Hippocampal formation (tissue), 2 donors: ENCODE results near the gene GPR62.

Experiments
- DNase-seq, 2 donors: peaks; one replicate each; lab custom pipeline; 2025; lab: John Stamatoyannopoulos, UW

The GPR62 gene

DNA sequence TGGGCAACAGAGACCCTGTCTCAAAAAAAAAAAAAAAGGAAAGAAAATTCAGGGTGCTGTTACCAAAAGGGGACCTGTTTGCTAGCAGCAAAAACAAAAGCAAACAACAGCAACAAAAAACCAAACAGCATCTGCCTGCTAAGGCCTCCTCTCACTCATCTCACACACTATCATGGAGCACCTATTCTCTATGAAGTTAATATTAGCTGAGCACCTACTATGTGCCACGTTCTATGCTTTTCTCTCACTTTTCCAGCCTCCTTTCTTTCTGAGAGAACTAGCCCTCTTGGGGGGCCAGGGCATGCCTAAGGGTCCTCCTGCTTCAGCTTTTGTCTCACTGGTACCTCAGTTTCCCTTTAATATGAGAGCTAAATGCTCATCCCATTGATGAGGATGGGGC is 468 bp upstream of the GPR62 start:
- DNase-seq = no peak

DNA sequence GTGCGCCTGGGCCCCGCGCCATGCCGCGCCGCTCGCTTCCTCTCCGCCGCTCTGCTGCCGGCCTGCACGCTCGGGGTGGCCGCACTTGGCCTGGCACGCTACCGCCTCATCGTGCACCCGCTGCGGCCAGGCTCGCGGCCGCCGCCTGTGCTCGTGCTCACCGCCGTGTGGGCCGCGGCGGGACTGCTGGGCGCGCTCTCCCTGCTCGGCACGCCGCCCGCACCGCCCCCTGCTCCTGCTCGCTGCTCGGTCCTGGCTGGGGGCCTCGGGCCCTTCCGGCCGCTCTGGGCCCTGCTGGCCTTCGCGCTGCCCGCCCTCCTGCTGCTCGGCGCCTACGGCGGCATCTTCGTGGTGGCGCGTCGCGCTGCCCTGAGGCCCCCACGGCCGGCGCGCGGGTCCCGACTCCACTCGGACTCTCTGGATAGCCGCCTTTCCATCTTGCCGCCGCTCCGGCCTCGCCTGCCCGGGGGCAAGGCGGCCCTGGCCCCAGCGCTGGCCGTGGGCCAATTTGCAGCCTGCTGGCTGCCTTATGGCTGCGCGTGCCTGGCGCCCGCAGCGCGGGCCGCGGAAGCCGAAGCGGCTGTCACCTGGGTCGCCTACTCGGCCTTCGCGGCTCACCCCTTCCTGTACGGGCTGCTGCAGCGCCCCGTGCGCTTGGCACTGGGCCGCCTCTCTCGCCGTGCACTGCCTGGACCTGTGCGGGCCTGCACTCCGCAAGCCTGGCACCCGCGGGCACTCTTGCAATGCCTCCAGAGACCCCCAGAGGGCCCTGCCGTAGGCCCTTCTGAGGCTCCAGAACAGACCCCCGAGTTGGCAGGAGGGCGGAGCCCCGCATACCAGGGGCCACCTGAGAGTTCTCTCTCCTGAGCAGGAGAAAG is 951 bp downstream of the GPR62 start:
- peak in 1 of 2 donors; percentile 68 for DNase-seq

DNA sequence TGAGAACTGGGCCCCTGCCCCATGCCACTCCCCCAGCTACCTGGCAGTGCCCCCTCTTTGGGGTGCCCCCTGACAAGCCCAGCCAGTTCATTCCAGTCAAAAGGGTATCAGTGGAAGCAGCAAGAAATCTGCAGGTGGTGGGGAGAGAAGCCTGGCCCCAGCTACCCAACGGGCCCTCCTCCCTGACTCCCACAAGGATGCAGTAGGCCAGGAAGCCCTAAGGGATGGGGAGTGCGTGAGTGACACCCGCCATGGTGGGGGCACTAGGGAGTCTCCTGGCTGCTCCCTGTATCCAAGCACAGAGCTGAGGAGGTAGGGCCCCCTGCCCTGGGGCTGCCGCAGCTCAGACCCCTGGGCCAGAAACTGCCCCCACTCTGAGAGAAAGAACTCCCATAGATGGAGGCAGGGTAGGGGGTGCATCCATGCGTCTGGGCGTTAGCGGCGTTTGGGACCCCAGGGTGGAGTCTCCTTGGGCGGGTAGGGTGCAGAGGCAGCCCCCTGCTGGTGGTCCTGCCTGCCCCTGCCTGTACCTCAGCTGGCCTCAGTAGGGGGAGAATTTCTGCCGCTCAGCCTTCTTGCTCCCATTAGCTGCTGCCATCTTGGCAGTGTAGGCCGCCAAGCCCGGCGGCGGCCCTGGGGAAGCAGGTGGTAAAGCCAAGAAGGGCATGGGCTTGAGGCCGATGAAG is 2.5 kb downstream of the GPR62 start:
- DNase-seq = no peak

DNA sequence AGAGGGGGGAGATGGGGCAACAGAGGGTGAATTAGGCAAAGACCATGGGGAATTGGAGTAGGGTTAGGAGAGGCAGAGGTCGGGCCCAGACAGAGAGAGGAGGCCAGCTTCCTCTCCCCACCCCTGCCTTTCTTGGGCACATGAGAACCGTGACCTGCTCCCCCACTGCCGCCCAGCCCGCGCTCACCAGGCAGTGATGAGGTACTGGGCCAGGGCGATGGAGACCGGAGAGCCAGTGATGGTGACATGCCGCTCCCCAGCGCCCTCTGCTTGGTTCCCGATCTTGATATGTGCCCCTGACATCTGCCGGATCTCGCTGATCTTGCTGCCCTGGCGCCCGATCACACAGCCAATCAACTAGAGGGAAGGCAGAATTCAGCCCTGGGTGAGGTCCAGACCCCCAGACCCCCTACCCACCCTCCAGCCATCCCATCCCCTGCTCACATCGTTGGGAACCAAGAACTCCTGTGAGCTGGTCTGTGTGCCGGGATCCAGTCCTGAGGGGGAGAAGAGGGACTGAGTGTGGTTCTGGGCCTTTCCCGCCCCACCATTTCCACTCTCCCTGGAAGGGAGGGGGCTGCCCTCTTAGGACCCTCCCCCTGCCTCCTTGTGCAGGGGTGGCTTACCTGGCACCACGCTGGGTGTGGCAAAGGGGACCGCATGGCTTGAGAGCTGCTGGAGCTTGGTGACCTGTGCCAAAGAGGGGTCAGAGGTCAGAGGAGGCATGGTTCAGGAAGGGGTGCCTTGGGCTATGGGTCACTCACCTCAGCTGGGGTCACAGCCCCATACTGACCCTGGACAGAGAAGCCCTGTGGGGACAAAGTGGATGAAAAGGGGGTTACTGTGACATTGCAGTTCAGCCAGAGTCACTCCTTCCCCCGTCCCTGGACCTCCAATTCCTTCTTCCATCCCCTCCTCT is 3.7 kb downstream of the GPR62 start:
- no peak for DNase-seq

DNA sequence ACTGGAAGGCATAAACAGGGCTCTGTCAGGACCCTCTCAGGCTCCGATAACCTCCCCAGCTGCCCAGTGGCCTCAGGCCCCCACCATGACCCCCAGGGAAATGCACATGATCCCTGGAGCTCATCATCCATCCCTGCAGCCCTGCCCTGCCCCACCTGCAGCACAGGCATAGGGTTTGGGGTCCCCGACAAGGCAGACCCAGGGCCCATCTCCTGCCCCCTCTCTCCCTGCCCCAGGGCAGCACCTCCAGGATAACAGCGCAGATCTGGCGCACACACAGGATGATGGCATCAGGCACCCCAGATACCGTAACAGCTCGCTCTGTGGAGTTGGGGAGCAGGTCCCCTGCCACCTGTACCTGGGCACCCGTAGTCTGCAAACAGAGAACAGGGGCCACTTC is 4.5 kb downstream of the GPR62 start:
- no peak for DNase-seq

DNA sequence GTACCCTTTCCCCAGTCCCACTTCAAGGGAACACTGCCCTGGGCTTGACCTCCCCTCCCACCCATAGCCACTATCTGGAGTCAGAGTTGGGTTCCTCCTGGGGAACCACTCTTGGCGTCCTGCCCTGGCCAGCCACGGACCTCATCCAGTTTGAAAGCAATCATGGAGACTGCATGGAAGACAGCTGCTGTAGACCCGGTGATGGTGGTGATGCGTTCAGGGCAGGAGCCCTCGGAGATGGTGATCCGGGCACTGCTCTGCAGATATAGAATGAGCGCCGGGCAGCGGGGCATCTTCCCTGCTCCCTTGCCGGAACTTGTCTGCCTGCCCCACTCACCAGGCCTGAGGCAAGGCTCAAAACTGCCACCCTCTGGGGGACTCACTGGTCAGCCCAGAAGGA is 5.2 kb downstream of the GPR62 start:
- no peak for DNase-seq

DNA sequence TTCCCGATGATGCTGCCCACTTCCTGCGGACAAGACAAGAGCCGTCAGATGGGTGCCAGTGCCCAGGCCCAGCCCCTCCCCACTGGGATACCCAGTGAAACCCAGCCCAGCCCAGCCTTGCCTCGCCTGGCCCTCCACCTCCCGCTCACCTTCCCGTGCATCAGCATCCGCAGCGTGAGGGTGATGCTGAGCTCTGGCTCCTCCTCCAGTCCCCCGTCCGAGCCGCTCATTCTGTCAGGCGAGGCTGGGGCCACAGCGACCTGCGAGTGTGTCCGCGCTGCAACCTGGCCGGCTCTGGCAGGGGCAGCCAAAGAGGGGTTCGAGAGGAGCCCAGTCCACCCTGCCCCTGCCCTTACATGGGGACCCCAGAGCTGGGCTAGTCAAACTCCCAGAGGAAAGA is 5.8 kb downstream of the GPR62 start:
- no peak for DNase-seq

DNA sequence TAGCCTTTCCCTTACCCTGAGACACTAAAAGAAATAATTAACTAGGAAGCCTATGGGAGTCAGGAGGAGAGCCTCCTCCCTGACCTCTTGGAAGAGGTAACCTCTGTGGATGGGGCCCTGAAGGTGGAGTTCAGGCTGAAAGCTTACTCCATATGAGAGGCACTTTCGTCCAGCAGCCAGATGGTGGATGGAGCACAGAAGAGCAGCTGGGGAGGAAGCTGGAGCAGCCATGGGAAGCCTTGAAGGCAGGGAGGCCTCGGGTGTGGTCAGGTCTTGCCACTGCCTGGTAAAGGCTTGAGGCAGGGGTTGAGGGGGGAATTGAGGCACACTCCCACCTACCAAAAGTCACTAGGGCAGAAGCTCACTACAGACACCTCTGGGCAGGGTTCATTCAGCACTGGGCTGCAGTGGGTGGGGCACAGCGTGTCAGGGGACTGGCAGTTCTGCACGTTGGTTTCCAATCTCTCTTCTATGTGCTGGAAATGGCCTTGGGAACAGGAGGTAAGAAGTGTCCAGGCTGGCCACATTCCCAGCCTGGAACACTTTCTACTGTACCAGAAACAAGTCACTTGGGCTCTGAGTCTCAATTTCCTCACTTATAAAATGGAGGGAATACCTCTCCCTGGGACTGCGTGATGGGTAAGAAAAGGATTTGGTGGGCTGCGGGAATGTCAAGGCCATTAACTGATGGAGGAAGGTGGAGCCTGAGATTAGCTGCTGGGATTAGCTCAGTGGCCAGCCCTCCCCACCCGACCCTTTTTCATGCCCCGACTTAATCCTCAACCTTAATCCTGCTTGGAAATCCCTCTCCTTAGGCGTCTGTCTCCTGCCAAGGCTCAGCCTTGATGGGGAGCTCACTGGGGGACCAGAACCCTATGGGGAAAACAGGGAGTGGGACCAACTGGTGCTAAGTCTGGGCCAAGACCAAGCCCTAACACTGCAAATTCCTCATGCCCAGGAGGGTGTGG is 6.7 kb downstream of the GPR62 start:
- DNase-seq = no peak

DNA sequence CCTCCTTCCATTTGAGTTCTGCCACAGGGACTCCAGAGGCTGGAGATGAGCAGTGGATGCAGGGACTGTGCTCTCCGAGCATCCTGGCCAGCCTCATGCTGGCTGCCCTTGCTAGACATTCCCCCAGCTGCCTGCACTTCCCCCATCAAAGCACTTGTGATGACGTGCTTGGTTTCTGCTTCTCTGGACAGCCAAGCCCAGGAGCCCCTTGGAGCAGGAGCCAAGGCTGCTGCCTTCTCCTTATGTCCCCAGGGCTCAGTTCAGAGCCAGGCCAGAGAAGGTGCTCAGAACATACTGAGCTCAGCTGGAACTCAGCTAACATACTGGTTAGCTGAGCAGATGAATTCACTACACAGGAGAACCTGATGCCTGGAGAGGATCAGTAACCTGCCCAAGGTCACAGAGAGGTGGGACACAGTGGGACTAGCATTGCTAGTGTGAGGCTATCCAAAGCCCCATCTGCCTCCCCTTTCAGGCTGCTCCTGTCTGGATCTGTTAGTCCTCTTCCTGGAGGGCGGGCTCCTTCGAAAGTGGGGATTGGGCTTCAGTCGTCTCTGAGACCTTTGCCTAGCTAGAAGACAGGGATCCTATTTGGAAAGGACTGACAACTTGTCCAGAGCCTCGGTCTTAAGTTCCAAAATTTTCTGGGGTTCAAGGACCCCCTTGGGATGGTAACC is 7.8 kb downstream of the GPR62 start:
- peak in 1 of 2 donors; percentile 42 for DNase-seq

DNA sequence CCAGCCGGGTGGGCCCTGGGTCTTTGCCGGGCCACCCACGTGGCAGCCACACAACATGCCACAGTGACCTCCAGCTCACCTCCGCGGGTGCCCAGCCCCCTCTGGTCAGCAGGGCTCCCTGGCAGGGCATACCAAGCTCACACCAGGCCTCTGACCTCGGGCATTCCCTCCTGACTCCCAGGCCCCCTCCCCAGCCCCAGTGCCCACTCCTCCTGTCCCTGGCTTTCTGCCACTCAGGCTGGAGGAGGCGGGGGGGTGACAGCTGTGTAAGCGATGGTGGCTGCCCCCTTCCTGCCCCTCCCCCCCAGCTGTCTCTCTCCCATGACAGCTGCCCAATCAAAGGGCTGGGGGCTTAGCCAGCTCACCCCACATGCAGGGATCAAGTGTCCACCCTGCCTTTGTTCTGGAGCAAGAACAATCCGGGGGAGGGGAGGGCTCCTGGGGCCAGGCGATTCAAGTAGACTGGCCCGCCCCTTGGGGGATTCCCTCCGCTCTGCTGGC is 8.8 kb downstream of the GPR62 start:
- DNase-seq = peak; percentile 33 to 39

DNA sequence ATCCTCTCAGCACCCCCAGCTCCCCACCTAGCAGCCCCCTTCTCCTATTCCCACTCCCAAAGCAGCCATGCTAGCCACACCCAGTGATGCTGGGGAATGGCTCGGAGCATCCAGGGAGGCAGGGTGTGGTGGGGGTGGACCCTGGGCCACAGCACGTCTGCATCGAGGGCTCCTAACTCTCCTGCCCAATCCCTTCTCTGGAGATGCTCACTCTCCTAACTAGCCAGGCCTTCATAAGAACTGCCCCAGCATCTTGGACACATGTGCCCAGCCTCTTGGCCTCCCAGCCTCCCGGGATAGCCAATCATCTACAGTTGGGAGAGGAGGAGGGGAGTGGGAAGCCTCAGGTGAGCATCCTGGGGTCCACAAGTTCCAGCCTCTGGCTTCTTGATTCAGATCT is 9.3 kb downstream of the GPR62 start:
- DNase-seq = no peak

DNA sequence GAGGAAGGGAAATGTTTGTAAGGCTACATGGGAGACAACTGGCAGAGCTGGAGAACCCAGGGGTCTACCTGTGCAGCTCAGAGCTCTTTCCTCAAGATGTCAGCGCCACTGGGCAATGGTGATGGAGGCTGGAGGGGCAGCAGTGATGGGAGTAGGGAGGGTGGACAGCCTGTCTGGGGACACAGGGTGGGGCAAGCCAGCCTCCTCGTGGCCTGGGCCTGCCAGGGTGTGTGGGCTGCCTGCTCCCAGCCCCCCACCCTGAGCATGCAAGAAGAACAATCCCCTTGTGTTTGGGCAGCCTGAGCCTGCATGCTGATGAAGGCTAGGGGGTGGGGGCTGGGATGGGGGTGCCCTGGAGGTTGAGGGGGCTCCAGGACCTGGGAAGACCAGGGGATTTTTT is 10.8 kb downstream of the GPR62 start:
- DNase-seq = peak; percentile 72 to 73

DNA sequence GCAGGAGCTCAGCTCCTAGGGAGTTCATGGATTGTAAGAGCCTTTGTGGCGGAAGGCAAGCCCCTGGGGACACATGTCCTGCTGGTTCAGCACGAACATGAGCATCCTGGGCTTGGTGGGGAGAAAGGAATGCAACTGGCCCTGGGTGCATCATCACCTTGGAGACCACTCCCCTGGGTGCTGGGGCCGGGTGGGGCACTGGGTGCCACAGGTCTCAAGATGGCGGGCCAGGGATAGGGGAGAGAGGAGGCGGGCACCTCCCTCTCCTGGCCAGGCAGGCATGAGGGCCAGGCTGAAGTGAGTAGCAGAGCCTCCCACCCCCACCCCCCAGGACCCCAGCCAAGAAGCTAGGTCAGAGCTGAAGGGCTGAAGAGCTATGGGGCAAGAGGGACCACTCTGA is 11.3 kb downstream of the GPR62 start:
- peak in 1 of 2 donors; percentile 53 for DNase-seq

DNA sequence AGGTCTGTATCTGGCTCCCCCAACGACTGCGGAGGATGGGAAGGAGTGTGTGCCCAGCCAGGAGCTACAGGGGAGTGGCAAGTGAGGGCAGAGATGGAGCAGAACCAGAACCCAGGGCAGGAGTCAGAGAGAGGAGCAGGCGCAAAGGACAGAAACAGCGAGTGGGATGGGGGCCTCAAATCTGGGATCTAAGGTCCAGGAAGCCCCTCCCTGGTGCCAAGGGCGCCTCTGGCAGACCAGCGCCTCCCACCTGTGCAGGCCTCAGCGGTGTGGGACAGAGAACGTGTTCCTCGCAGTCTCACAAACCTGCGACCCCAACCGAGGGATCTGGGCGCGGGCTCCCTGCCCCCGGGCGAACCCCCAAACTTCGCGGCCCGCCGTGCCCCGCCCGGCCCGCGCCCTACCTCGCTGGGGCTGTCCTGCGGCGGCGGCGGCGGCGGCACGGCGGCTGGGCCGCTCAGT is 11.8 kb downstream of the GPR62 start:
- DNase-seq = no peak

DNA sequence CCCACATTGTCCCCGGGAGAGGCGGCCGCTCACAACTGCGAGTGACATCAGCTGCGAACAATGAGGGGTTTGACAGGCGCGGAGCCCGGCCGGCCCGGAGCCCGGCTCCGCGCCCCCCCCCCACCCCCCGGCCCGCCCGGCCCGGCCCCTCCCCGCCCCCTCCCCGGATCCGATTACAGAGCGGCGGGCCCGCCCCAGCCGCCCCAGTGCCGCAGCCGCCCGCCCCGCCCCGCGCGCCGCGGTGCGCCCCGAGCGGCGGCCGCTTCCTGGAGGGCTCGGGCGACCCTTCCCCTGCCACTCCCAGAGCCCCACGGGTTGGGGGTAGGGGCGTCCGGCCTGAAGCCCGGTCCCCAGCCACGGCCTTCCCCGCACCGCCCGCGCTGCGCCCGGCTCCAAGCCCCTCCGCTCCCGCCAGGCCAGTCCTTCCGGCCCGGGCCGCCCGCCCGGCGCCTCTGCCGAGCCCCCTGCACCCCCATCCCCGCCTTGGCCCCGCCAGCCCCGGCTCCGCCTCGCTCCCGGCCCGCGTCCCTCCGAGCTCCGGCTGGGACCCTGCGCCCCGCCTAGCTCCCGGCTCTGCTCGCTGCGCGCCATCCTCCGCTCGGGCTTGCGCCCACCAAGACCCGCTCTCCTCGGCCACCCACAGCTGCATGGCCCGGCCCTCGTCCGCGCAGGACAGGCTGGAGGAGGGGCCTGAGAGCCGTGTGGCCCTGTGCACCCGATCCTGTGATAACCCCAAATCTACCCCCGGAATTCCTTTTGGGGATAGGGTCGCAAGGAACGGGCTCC is 12.4 kb downstream of the GPR62 start, which contains the start of gene PCBP4:
Gene PCBP4 (minus strand): TSS at position 71 of the 786 bp plus-strand sequence. CDS start 6,214 bp downstream, outside the sequence.
- DNase-seq = peak; percentile 79 to 84

DNA sequence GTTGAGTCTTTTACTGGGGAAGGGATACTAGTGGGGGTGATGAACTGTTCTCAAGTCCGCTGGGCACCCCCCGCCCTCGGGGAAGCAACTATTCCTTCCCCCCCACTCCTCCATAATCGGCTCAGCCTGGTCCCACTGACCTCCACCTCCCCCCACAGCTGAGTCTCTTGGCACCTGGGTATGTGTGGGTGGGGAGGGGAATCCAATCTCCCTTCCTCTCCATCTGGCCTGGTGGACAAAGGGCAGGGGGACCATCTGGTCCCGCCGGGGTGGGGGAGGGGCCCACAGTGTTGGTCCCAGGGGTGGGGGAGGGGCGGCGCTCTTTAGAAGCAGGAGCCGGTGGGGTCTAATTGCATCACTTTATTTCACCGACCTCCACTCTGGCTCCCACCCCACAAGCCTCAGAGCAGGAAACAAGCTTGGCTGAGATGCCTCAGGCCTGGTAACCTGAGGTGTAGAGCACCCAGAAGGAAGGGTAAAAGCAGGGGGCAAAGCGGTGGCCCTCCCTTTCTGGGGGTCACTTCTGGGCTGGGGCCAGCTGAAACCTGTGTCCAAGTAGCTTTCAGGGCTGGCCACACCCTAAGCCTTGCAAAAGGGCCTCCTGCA is 13.1 kb downstream of the GPR62 start:
- no peak for DNase-seq

DNA sequence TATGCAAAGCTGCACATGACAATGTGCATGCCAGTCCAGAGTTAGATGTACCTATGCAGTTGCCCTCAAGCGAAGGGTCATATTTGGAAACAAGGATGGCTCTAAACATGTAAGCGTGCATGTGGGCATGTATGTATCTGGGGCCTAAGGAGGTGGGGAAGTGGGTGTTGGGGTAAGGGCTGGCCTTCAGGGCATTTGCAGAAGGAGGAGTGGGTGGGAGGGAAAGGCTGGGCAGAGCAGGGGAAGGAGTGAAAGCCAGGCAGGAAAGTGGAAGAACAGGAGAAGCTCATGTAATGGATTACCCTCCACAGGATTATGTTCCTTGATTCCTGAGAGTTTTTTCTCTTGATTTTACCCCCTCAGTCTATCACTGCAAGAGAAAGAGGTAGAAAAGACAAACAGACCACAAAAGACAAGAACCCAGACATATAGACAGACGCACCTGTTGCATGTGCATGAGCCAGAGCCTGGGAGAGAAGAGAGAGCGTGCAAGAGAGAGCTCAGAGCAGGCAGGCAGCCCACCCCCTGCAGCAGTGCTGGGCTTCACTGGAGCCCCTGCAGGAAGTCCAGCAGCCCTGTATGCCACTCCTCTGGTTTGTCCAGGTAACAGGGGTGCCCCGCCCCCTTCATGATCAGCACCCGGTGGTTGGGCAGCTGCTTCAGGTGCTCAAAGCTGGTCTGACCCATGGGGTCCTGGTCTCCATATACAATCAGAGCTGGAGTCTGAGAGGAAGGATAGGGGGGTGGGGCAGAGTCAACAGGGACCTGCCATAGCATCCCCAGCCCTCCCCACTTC is 13.9 kb downstream of the GPR62 start:
- DNase-seq = no peak

DNA sequence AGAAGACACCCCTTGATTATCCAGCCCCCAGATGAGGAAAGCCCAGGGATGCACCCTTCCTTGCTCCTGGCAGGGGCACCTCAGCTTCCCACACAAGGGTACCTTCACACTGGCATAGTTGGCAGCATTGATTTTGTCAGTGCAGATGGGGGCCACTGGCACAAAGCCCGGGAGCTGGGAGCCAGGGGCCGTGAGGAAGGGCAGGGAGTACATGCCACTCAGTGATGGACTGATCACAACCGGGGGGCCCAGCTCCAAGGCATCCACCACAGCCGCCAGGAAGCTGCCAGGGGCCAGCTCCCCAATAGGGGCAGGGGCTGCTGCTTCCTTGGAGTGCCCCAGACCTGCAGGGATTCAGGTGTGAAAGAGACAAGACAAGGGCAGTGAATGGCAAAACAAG is 14.7 kb downstream of the GPR62 start:
- DNase-seq = no peak
